H1 (cell line): ENCODE results near the gene GPC3. TPM values are rescaled to one million over a fixed set of nuclear protein-coding genes. Genes with fewer than 3 reads are reported as not detected.

Source experiments
- CHD7 ChIP-seq: fragments of 300-600 bp; sonication (generic); IDR thresholded peaks from 2 replicates; pipeline ENCODE4 v1.7.1; 2012; ENCODE audit warnings: low read length, moderate library complexity, mild to moderate bottlenecking, inconsistent platforms; ENCODE audit not compliant: insufficient replicate concordance
- PHF8 ChIP-seq: fragments of 200-600 bp; sonication (generic); conservative IDR thresholded peaks from 2 replicates; pipeline ENCODE4 v1.7.1; 2012; ENCODE audit warnings: low read depth, mild to moderate bottlenecking, inconsistent platforms, low read length, moderate library complexity
- POU5F1 ChIP-seq: IDR thresholded peaks from 2 replicates; pipeline ENCODE4 v1.6.1; 2011; ENCODE audit warnings: low read depth, mild to moderate bottlenecking, low read length, moderate library complexity
- RXRA ChIP-seq: IDR thresholded peaks from 2 replicates; pipeline ENCODE4 v1.6.1; 2011; ENCODE audit warnings: low read depth, mild to moderate bottlenecking, low read length, moderate library complexity; ENCODE audit not compliant: insufficient read depth
- SUZ12 ChIP-seq: fragments of 200-600 bp; sonication (generic); IDR thresholded peaks from 2 replicates; pipeline ENCODE4 v1.6.1; 2012; ENCODE audit warnings: mild to moderate bottlenecking, inconsistent platforms, low read length, moderate library complexity, mixed read lengths
- polyA plus RNA-seq, 7 experiments: library from polyadenylated mRNA; depleted of rRNA in 3 of 7; stranded (reverse) in 5 of 7; unstranded in 2 of 7; fragments of >200 nt in 5 of 7; fragments of 200-250 nt in 2 of 7; gene quantifications; 1 replicate in 5 of 7; 2 replicates in 1 of 7; 4 replicates in 1 of 7; pipeline versions ENCODE4 v1.2.1 to v1.2.3, GENCODE V29; 2011 to 2013; ENCODE audit warnings: missing spikeins in 2 of 7, mixed read lengths in 2 of 7
- total RNA-seq: library from RNA; stranded (reverse); fragmentation: NEBNext Ultra II Directional; extraction: Animal tissue kit (Norgen Biotek cat#: 25700); gene quantifications from 2 replicates; pipeline ENCODE4 v1.2.1, GENCODE V29; 2021

GPC3 gene
- total and polyA plus RNA-seq, 2 of the 8 experiments (the other 6 are each of a cell fraction or from before 2014, with no cell fraction given), result 64.8 to 71.9 TPM

- no peak for TF ChIP-seq CHD7
- TF ChIP-seq PHF8, result no peak
- TF ChIP-seq SUZ12, result no peak
- TF ChIP-seq POU5F1, result no peak
- TF ChIP-seq RXRA, result no peak
These were observed 195.6 kb downstream of the GPC3 start (continued) for GRCh38 chrX:133789829-133790228.
